Stimulated activated naive CD8-positive, alpha-beta T cell treated with anti-CD3 and anti-CD28 coated beads, Interleukin-15, Interleukin-2, amounts not matched to agents 100 ng/mL and 50 ng/mL, for 24 hours (primary cell): ENCODE measurements around the gene F11R.
"Not testable (repeated sequence)": the region's sequence is repeated elsewhere in the genome, so short reads cannot be mapped to it uniquely, and the experiment has no call there.

Experiments used
- H3K27ac Mint-ChIP-seq: one replicate; pipeline ENCODE4 v1.8.0; 2021; ENCODE audit warnings: mild to moderate bottlenecking, mixed read lengths
- H3K27me3 Mint-ChIP-seq: one replicate; pipeline ENCODE4 v1.8.0; 2021; ENCODE audit warnings: mixed read lengths
- H3K36me3 Mint-ChIP-seq: one replicate; pipeline ENCODE4 v1.8.0; 2021; ENCODE audit warnings: low read depth, mixed read lengths
- H3K4me1 Mint-ChIP-seq: one replicate; pipeline ENCODE4 v1.8.0; 2021; ENCODE audit warnings: low read depth, mixed read lengths
- H3K4me3 Mint-ChIP-seq: one replicate; pipeline ENCODE4 v1.8.0; 2021; ENCODE audit warnings: mild to moderate bottlenecking, mixed read lengths
- H3K9me3 Mint-ChIP-seq: one replicate; pipeline ENCODE4 v1.8.0; 2021; ENCODE audit warnings: mixed read lengths

F11R gene

GRCh38 chr1:161009602-161010211 lies 11.2 kb downstream of the F11R start:
- Mint-ChIP-seq H3K36me3 (no peaks in the 10 kb centered on the region), H3K27ac (no peak overlapping the region), H3K27me3 (no peaks in the 10 kb centered on the region), H3K4me3 (no peak overlapping the region), H3K4me1 (peaks cover 34% of the 10 kb centered on the region), H3K9me3 (no peaks in the 10 kb centered on the region)

DNA sequence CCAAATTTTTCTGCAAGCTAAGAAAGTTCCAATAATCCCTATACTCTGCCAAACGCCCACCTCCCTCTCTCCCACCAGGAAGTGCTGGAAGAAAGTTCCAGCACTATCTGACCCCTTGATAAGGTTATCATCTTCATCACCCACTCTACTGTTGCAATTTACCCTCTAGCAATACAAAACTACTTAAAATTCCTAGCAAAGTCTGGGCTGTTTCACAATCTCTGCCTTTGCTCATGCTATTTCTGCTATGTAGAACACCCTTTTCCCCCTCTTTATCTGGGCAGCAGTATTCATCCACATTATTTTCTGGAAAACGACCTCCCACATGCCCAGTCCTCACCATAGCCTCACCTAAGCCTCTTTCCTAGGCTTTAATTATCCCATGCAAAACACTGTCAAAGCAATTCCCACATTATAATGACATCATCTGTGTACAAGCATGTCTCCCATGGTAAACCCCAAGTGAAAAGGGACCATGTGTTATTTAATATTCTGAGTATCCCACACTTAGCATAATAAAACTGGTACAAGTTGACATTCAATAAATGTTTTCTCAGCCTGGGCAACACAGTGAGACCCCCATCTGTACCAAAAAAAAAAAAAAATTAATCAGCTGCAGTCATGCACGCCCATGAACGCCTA lies 12.0 kb downstream of the F11R start:
- Mint-ChIP-seq H3K4me1 (peaks cover 28% of the 10 kb centered on the region), H3K36me3 (no peaks in the 10 kb centered on the region), H3K4me3 (no peak overlapping the region), H3K27ac (no peak overlapping the region), H3K27me3 (no peaks in the 10 kb centered on the region), H3K9me3 (no peaks in the 10 kb centered on the region)

DNA sequence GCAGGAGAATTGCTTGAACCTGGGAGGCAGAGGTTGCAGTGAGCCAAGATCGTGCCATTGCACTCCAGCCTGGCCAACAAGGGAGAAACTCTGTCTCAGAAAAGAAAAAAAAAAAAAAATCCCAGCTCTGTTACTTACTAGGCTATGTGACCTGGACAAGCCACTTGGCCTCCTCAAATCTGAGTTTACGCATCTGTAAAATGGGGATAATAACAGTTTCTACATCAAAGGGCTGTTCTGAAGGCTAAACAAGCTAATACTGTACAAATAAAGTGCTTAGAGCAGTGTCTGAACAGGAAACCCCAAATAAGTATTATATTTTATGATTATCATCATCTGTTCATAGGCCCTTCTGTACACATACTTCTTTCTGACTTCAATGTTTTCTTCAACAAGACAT lies 13.6 kb downstream of the F11R start:
- H3K4me3 Mint-ChIP-seq = no peak overlapping the region
- H3K27ac Mint-ChIP-seq = no peak overlapping the region
- H3K4me1 Mint-ChIP-seq = peaks cover 14% of the 10 kb centered on the region
- no peaks in the 10 kb centered on the region for H3K36me3 Mint-ChIP-seq
- H3K9me3 Mint-ChIP-seq = no peaks in the 10 kb centered on the region
- H3K27me3 Mint-ChIP-seq = no peaks in the 10 kb centered on the region

GRCh38 chr1:161006563-161006962 lies 14.4 kb downstream of the F11R start:
- Mint-ChIP-seq H3K36me3 (no peaks in the 10 kb centered on the region), H3K4me3 (no peak overlapping the region), H3K27ac (no peak overlapping the region), H3K9me3 (no peaks in the 10 kb centered on the region), H3K4me1 (peaks cover 8% of the 10 kb centered on the region), H3K27me3 (no peaks in the 10 kb centered on the region)

- H3K9me3 Mint-ChIP-seq = no peaks in the 10 kb centered on the region
- H3K27me3 Mint-ChIP-seq = no peaks in the 10 kb centered on the region
- no peak overlapping the region for H3K4me3 Mint-ChIP-seq
- no peak overlapping the region for H3K27ac Mint-ChIP-seq
- H3K4me1 Mint-ChIP-seq = peaks cover 13% of the 10 kb centered on the region
- peaks cover 9% of the 10 kb centered on the region for H3K36me3 Mint-ChIP-seq
These were observed 19.4 kb downstream of the F11R start for GRCh38 chr1:161001525-161001924.

DNA sequence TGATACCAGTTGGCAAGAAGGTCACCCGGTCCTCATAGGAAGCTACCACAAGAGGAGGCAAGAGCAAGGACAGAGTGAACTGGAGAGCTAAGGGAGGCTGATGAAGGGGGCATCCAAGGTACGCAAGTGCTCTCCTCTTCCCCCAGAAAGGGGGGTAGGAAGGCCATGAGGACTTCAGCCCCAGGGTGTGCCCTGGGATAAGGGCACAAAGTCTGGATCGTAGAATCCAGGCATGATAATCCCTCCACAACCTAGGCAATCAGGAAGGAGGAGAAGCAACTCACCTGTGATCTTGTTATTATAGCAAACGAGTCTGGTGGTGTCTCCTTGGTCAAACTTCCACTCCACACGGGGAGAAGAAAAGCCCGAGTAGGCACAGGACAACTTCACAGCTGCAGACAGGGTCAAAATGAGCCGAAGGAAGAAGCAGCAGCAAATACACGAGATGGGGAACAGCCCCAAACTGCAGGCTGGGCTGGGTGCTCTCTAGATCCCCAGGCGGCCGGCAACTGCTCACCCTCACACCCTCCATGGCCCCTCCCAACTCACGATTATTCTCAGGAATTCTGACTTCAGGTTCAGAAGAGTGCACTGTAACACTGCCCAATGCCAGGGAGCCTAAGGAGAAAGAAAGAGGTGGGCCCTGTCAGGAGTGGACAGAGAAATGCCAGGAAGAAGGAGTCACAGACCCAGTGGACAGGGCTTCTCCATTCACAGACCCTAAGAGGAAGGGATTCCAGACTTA lies 20.0 kb downstream of the F11R start:
- Mint-ChIP-seq H3K36me3 (peaks cover 9% of the 10 kb centered on the region), H3K4me3 (no peak overlapping the region), H3K4me1 (peaks cover 20% of the 10 kb centered on the region), H3K9me3 (no peaks in the 10 kb centered on the region), H3K27ac (no peak overlapping the region), H3K27me3 (no peaks in the 10 kb centered on the region)

GRCh38 chr1:160999376-160999775 lies 21.6 kb downstream of the F11R start:
- no peak overlapping the region for H3K27ac Mint-ChIP-seq
- H3K4me3 Mint-ChIP-seq = no peak overlapping the region
- peaks cover 35% of the 10 kb centered on the region for H3K4me1 Mint-ChIP-seq
- H3K36me3 Mint-ChIP-seq = peaks cover 9% of the 10 kb centered on the region
- no peaks in the 10 kb centered on the region for H3K27me3 Mint-ChIP-seq
- no peaks in the 10 kb centered on the region for H3K9me3 Mint-ChIP-seq

GRCh38 chr1:160997323-160998038 lies 23.5 kb downstream of the F11R start:
- H3K27me3 Mint-ChIP-seq = no peaks in the 10 kb centered on the region
- H3K27ac Mint-ChIP-seq = peak overlapping the region; percentile 72
- H3K4me3 Mint-ChIP-seq = no peak overlapping the region
- H3K4me1 Mint-ChIP-seq = peaks cover 36% of the 10 kb centered on the region
- H3K36me3 Mint-ChIP-seq = peaks cover 9% of the 10 kb centered on the region
- no peaks in the 10 kb centered on the region for H3K9me3 Mint-ChIP-seq

- Mint-ChIP-seq H3K36me3 (peaks cover 9% of the 10 kb centered on the region), H3K27me3 (no peaks in the 10 kb centered on the region), H3K4me1 (peaks cover 36% of the 10 kb centered on the region), H3K27ac (peak overlapping the region; percentile 66), H3K4me3 (no peak overlapping the region), H3K9me3 (no peaks in the 10 kb centered on the region)
These were observed 24.8 kb downstream of the F11R start for GRCh38 chr1:160996178-160996577.

GRCh38 chr1:160993544-160994193 lies 27.3 kb downstream of the F11R start:
- no peak overlapping the region for H3K4me3 Mint-ChIP-seq
- H3K36me3 Mint-ChIP-seq = peaks cover 5% of the 10 kb centered on the region
- H3K9me3 Mint-ChIP-seq = no peaks in the 10 kb centered on the region
- no peaks in the 10 kb centered on the region for H3K27me3 Mint-ChIP-seq
- H3K27ac Mint-ChIP-seq = peak overlapping the region; percentile 49
- peaks cover 47% of the 10 kb centered on the region for H3K4me1 Mint-ChIP-seq

- not testable (repeated sequence) for H3K27me3 Mint-ChIP-seq, H3K36me3 Mint-ChIP-seq, H3K27ac Mint-ChIP-seq, H3K9me3 Mint-ChIP-seq, H3K4me3 Mint-ChIP-seq
- peaks cover 38% of the 10 kb centered on the region for H3K4me1 Mint-ChIP-seq
These were observed 28.9 kb downstream of the F11R start for GRCh38 chr1:160992036-160992435.

GRCh38 chr1:160987359-160988050 lies 33.4 kb downstream of the F11R start:
- Mint-ChIP-seq H3K4me1 (peaks cover 11% of the 10 kb centered on the region), H3K4me3 (no peak overlapping the region), H3K27ac (no peak overlapping the region), H3K36me3 (no peaks in the 10 kb centered on the region), H3K9me3 (no peaks in the 10 kb centered on the region), H3K27me3 (peaks cover 9% of the 10 kb centered on the region)

DNA sequence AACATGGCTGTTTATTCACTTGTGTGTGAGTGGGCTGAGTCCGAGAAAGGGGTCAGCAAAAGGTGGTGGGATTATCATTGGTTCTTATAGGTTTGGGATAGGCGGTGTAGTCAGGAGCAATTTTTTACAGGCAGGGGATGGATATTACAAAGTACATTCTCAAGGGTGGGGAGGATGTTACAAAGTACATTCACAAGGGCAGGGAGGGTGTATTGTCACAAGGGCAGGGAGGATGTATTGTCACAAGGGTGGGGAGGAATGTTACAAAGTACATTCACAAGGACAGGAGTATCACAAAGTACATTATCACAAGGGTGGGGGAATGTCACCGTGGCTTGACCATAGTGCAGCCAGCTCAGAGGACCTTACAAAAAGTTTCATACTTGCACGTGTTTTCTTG lies 35.2 kb downstream of the F11R start:
- no peaks in the 10 kb centered on the region for H3K9me3 Mint-ChIP-seq
- no peaks in the 10 kb centered on the region for H3K36me3 Mint-ChIP-seq
- H3K27me3 Mint-ChIP-seq = peaks cover 26% of the 10 kb centered on the region
- no peak overlapping the region for H3K4me3 Mint-ChIP-seq
- no peak overlapping the region for H3K27ac Mint-ChIP-seq
- peaks cover 21% of the 10 kb centered on the region for H3K4me1 Mint-ChIP-seq
